ENCODE measurements around the gene APP.

GRCh38 chr21:26142363-26142762, 28.2 kb downstream of the APP start:
- TF ChIP-seq, protein P1, sequence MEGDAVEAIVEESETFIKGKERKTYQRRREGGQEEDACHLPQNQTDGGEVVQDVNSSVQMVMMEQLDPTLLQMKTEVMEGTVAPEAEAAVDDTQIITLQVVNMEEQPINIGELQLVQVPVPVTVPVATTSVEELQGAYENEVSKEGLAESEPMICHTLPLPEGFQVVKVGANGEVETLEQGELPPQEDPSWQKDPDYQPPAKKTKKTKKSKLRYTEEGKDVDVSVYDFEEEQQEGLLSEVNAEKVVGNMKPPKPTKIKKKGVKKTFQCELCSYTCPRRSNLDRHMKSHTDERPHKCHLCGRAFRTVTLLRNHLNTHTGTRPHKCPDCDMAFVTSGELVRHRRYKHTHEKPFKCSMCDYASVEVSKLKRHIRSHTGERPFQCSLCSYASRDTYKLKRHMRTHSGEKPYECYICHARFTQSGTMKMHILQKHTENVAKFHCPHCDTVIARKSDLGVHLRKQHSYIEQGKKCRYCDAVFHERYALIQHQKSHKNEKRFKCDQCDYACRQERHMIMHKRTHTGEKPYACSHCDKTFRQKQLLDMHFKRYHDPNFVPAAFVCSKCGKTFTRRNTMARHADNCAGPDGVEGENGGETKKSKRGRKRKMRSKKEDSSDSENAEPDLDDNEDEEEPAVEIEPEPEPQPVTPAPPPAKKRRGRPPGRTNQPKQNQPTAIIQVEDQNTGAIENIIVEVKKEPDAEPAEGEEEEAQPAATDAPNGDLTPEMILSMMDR (IDR thresholded peaks at IDR 0.05) = no peak
- TF ChIP-seq POLR2AphosphoS5 (IDR thresholded peaks at IDR 0.05) (no peak), POLR2A (IDR thresholded peaks at IDR 0.05) (no peak)

Measured in breast epithelium (tissue), 3 donors.